Suprapubic skin (tissue), 3 donors: Measurements from ENCODE around the gene ZNF444.
"Not testable (repeated sequence)": the region's sequence is repeated elsewhere in the genome, so short reads cannot be mapped to it uniquely, and the experiment has no call there.

Experiments used
- CTCF ChIP-seq, 2 donors: fragments of 200-600 bp in 1 of 2; fragments of 450-650 bp in 1 of 2; sonication (generic) in 1 of 2; IDR thresholded peaks; one replicate each; pipeline ENCODE4 v1.5.1; 2016 to 2019; ENCODE audit warnings: antibody characterized with exemption in 2 of 2, mild to moderate bottlenecking in 1 of 2, moderate library complexity in 1 of 2
- POLR2A ChIP-seq, 2 donors: fragments of 450-650 bp; IDR thresholded peaks; one replicate each; pipeline ENCODE4 v1.6.1; 2017; ENCODE audit warnings: antibody characterized with exemption in 2 of 2, mild to moderate bottlenecking in 2 of 2, moderate library complexity in 2 of 2

GRCh38 chr19:56197646-56198045 lies 56.6 kb downstream of the ZNF444 start, which contains the start of gene ZSCAN5B:
- TF ChIP-seq CTCF, POLR2A (IDR thresholded peaks at IDR 0.05): not testable (repeated sequence)
